Mononuclear cell (primary cell): ENCODE measurements around the gene SULT1A1. TPM values are rescaled to one million over a fixed set of nuclear protein-coding genes. Genes with fewer than 3 reads are reported as not detected.
A peak's percentile ranks its signal among the peaks of the same experiment; 100 is the strongest.
"Not testable (repeated sequence)": the region's sequence is repeated elsewhere in the genome, so short reads cannot be mapped to it uniquely, and the experiment has no call there.

ENCODE experiments used
- H3K27me3 ChIP-seq: 2 replicates; pipeline ENCODE4 v1.6.0; 2011; ENCODE audit warnings: low read length, control low read depth; ENCODE audit not compliant: insufficient read depth
- H3K4me1 ChIP-seq: 2 replicates; pipeline ENCODE4 v1.5.1; 2011; ENCODE audit warnings: mild to moderate bottlenecking, low read length, control low read depth; ENCODE audit not compliant: insufficient read depth
- H3K4me3 ChIP-seq: 2 replicates; pipeline ENCODE4 v1.5.1; 2011; ENCODE audit warnings: mild to moderate bottlenecking, low read length, moderate library complexity
- H3K9me3 ChIP-seq: 2 replicates; pipeline ENCODE4 v1.5.1; 2011; ENCODE audit warnings: low read depth, mild to moderate bottlenecking, control low read depth, low read length
- total RNA-seq: library from RNA; depleted of rRNA; stranded (reverse); fragments of >200 nt; gene quantifications from one replicate; pipeline ENCODE4 v1.2.3, GENCODE V29; 2012

SULT1A1 gene
- 53.4 TPM for total RNA-seq

DNA sequence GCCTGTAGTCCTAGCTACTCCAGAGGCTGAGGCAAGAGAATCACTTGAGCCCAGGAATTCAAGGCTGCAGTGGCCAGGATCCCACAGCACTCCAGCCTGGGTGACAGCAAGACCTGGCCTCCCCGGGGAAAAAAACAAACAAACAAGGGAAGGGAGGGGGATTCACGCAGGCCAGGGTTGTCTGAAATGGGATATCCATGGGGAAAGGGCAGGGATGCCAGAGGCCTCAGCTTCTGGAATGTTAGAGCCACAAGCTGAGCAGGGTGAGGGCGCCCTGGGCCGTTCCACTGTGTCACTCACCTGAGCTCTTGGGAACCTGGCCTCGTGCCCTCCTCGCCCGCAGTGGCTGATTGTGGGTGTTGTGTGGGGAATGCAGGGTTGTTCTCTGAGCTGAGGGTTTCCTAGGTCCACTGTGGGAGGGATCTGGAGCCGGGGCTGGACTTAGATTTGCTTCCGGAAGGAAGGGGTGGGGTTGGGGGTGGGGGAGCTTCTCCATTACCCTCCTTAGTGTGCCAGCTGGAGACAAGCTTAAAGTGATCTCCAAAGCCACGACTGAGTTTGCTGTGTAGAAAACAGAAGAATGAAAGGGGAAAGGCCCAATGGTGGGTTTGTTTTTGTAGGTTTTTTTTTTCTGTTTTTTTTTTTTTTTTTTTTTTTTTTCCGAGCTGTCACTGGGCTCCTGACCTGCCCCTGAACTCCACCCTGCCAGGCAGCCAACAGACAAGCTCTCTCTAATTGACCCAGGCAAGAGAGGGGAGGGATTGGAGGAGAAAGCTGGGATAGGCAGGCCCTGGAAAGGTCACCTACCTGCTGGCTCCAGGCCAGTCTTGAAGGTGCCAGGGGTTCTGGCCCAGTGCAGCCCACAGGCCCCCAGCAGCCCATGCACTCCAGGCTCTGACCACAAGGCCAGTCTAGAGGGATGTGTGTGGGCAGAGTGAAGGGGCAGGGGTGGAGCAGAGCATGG, at the start of gene SULT1A1:
TSS of gene SULT1A1 (minus strand) at position 414 of the 964 bp plus-strand sequence. CDS start 1,189 bp downstream, outside the sequence.
- Histone ChIP-seq H3K4me1 (peaks cover 34% of the 10 kb centered on the region), H3K27me3 (no peaks in the 10 kb centered on the region), H3K9me3 (no peaks in the 10 kb centered on the region), H3K4me3 (peak within 1 kb of the TSS; percentile 34)

GRCh38 chr16:28639959-28640358, 30.1 kb upstream of the SULT1A1 start:
- H3K4me3 ChIP-seq, H3K4me1 ChIP-seq, H3K27me3 ChIP-seq, H3K9me3 ChIP-seq: not testable (repeated sequence)

DNA sequence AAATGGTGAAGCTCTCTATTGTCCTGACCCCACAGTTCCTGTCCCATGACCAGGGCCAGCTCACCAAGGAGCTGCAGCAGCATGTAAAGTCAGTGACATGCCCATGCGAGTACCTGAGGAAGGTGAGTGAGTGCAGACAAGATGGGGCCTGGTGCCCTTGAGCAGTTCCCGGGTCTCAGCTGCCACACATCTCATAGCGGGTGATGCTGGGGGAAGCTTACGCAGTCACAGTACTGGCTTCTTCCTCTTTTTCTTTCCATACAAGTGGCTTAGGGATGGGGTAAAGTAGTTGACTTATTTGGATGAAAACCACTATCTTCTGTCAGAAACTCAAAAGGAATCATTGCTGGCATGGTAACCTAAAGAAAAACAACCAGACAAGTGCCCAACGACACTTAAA, 28.5 kb upstream of the SULT1A1 start:
- H3K27me3 ChIP-seq, H3K4me3 ChIP-seq, H3K9me3 ChIP-seq, H3K4me1 ChIP-seq: not testable (repeated sequence)

GRCh38 chr16:28637765-28638164, 27.9 kb upstream of the SULT1A1 start, which contains the start of gene NPIPB8:
Gene NPIPB8, plus strand, starts transcription at chr16:28638065. Its CDS starts 296 bp downstream, at chr16:28638361.
- not testable (repeated sequence) for H3K27me3 ChIP-seq, H3K4me1 ChIP-seq, H3K9me3 ChIP-seq, H3K4me3 ChIP-seq

DNA sequence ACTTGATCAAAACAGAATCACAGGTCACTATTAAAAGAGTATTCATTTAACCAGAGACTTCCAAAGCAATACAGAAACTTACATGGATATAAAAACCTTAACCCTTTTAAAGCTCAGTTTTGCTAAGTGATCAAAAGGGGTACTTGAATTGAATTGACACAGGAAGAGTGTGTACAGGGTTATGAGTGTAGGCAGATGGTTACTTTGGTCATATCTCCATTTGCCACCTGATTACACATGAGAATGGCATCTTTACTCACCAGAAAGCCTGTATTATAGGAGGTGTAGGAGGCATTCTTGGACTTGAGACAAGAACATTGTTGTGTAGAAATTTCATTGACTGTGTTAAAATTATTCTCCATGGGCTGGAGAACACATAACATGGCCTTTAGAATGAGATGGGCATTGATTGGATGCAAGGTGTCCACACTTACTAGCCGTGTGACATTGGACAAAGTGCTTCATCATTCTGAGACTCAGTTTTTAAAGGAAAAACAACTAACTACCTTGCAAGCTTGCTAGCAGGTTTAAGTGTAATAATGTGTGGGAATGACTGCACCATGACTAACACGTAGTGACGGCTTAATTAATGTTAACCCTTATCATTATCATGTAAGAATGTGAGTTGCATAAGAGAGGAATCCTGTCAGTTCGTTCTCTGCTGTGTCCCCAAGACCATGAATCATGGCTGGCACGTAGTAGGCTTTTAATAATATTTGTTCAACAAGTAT, 26.4 kb upstream of the SULT1A1 start:
- not testable (repeated sequence) for H3K4me3 ChIP-seq, H3K4me1 ChIP-seq, H3K9me3 ChIP-seq, H3K27me3 ChIP-seq

- H3K4me1 ChIP-seq, H3K4me3 ChIP-seq, H3K27me3 ChIP-seq, H3K9me3 ChIP-seq: not testable (repeated sequence)
These were observed 21.1 kb upstream of the SULT1A1 start for GRCh38 chr16:28630905-28631304.

DNA sequence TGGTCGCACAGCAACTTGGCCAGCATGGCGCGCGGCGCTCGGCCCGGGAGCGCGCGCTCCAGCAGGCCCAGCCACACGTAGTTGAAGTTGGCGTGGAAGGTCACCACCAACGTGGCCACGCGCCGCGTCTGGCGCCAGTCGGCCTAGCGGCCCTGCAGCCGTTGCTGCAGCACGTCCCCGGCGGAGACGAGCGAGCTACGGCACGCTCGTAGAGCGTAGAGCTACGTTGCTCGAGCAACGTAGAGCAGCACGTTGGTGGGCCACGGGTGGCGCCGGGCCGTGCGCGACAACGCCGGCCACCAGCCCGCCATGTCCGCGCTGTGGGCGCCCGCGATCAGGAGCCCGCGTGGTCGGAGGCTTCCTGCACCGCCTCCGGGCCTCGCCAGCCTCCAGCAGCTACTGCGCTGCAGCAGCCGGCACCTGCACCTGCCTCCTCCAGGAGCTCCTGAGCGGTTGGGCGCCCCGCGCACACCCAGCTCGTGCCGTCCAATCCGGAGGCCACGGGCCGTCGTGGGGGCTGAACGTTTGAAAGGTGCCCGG, 13.4 kb upstream of the SULT1A1 start:
- no peaks in the 10 kb centered on the region for H3K27me3 ChIP-seq
- peak overlapping the region; percentile 43 for H3K4me3 ChIP-seq
- H3K9me3 ChIP-seq, result no peaks in the 10 kb centered on the region
- H3K4me1 ChIP-seq, result peaks cover 22% of the 10 kb centered on the region

DNA sequence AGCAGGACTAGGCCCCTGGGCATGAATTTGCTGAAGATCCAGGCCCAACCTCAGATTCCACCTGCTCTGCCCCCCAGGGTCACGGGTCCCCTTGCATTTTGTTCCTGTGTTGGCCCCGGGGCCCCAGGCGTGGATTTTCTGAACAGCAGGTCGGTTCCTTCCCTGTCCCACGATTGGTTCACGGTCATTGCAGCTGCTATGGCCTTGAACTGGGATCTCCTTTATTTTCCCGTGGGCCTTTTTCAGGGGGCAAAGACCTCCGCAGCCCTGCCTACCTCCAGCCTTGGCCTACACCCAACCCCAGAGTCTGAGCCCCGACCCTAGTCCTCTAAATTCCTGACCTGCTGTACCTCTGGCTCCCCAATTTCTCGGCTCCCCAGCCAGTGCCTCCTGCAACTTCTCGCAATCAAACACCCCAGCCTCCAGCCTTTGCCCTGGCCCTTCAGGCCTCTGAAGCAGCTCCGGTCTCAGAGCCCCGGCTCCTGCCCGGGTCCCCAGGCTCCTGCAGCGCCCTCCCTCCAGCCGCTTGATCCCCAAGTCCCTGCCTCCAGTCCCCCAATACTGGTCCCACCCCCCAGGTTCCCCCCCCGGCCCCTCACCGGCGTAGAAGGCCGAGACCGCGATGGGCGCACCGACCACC, 12.8 kb upstream of the SULT1A1 start:
- not testable (repeated sequence) for H3K9me3 ChIP-seq, H3K27me3 ChIP-seq
- peak overlapping the region; percentile 43 for H3K4me3 ChIP-seq
- H3K4me1 ChIP-seq, result peaks cover 28% of the 10 kb centered on the region

GRCh38 chr16:28621481-28622155, 11.8 kb upstream of the SULT1A1 start:
- H3K27me3 ChIP-seq, result no peaks in the 10 kb centered on the region
- no peaks in the 10 kb centered on the region for H3K9me3 ChIP-seq
- no peak overlapping the region for H3K4me3 ChIP-seq
- H3K4me1 ChIP-seq, result peaks cover 39% of the 10 kb centered on the region

DNA sequence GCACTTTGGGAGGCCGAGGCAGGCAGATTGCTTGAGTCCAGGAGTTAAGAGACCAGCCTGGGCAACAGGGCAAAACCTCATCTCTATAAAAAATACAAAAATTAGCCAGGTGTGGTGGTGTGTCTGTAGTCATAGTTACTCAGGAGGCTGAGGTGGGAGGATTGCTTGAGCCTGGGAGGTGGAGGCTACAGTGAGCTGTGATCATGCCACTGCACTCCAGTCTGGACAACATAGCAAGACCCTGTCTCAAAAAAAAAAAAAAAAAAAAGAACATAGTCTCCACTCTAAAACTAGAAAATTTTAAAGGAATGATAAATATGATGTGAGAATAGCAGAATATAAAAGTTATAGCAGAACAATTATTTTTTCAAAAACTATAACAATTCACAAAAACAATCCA, 10.5 kb upstream of the SULT1A1 start:
- H3K4me1 ChIP-seq, result peaks cover 46% of the 10 kb centered on the region
- H3K4me3 ChIP-seq, H3K27me3 ChIP-seq, H3K9me3 ChIP-seq: not testable (repeated sequence)

GRCh38 chr16:28617874-28618273, 8.0 kb upstream of the SULT1A1 start:
- H3K27me3 ChIP-seq, result no peaks in the 10 kb centered on the region
- H3K9me3 ChIP-seq, result no peaks in the 10 kb centered on the region
- H3K4me3 ChIP-seq, result no peak overlapping the region
- peaks cover 46% of the 10 kb centered on the region for H3K4me1 ChIP-seq

- no peaks in the 10 kb centered on the region for H3K27me3 ChIP-seq
- no peak overlapping the region for H3K4me3 ChIP-seq
- peaks cover 35% of the 10 kb centered on the region for H3K4me1 ChIP-seq
- H3K9me3 ChIP-seq, result no peaks in the 10 kb centered on the region
These were observed 6.8 kb upstream of the SULT1A1 start for GRCh38 chr16:28616636-28617035.

DNA sequence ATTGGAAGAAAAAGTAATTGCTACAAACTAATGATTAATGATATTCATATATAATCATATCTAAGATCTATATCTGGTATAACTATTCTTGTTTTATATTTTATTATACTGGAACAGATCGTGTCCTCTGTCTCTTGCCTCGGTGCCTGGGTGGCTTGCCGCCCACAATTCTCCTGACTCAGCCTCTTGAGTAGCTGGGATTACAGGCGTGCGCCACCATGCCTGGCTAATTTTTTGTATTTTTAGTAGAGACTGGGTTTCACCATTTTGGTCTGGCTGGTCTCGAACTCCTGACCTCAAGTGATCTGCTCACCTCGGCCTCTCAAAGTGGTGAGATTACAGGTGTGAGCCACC, 6.4 kb upstream of the SULT1A1 start:
- not testable (repeated sequence) for H3K4me3 ChIP-seq, H3K27me3 ChIP-seq, H3K9me3 ChIP-seq
- H3K4me1 ChIP-seq, result peaks cover 33% of the 10 kb centered on the region

- not testable (repeated sequence) for H3K4me3 ChIP-seq, H3K27me3 ChIP-seq, H3K9me3 ChIP-seq
- H3K4me1 ChIP-seq, result peaks cover 38% of the 10 kb centered on the region
These were observed 5.8 kb upstream of the SULT1A1 start for GRCh38 chr16:28615486-28616223.
